Medulla oblongata (tissue), 1 donor: ENCODE data around the gene SALL3.

ENCODE experiments used
- DNase-seq: peaks from one replicate; pipeline ENCODE4 v3.0.0-alpha.2; 2015; ENCODE audit errors: extremely low spot score

SALL3 gene

DNA sequence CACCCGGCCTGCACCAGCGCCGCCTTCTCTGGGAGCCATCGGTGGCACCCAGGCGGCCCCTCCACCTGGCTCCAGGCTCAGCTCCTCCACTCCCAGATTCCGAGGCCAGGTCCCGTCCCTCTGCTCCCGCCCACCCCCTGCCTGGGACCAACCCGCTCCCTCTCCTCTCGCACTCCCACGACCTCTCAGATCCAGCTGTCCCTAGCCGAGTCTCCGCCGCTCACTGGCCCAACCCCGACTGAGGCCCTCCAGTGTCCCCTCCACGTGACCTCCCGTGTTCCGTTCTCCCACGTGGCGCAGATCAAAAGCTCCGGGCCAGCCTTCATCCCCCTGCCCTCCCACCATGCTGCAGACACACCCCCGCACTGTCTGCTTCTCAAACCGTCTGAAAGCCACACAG lies 14.4 kb upstream of the SALL3 start:
- DNase-seq, result no peak

DNA sequence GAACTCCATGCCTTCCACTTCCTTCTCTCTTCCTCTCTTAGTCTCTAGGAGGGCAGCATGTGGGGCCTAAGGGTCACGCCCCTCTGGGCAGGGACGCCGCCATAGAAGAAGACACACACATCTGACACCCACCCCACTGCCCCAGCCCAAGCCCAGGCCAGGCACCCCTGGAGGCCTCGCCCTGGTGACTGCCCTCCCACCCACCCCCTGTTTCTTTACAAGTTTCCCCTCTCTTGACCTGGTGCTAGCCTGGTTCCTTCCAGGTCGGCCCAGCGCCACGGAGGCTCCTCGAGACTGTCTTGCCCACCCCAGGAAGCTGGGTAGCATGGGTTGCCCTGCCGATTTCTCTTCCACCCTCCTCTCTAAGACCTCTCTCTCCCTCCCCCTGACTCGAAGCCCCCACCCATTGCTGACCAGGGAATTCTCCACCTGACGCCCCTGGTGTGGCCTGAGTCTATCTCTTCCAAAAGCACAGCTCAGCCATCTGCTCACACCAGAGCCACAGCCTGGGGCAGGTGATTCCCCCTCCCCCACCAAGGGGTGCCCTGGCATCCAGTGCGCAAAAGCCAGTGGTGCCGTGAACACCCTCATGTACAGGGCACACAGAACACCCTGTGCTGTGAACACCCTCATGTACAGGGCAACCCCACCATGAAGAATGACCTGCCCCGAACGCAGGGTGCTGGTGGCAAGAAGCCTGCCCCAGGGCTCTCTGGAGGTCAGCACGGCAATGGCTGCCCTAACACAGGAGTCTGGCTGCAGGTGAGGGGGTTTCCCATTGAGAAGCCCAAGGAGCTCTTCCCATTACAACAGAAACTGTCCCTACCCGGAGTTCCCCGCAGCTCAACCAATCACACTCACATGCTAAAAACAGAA lies 13.5 kb upstream of the SALL3 start:
- DNase-seq, result no peak

DNA sequence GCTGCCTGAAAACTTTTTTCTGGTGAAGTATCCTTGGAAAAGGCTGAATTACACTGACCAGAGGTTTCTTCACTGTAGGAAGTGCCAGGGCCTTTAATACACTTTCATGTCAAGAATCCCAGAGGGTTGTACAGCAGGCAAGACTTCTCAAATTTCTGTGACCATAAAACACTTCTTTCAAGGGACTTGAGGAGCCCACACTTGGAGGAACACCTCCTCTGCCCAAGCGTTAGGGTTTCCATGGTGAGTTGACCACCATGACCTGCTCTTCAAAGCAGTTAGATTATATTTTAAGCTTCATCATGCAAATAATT lies 12.9 kb upstream of the SALL3 start:
- DNase-seq, result no peak

GRCh38 chr18:78967692-78968091 lies 11.9 kb upstream of the SALL3 start:
- no peak for DNase-seq

- no peak for DNase-seq
Measured at GRCh38 chr18:78969574-78970315, 9.9 kb upstream of the SALL3 start.

DNA sequence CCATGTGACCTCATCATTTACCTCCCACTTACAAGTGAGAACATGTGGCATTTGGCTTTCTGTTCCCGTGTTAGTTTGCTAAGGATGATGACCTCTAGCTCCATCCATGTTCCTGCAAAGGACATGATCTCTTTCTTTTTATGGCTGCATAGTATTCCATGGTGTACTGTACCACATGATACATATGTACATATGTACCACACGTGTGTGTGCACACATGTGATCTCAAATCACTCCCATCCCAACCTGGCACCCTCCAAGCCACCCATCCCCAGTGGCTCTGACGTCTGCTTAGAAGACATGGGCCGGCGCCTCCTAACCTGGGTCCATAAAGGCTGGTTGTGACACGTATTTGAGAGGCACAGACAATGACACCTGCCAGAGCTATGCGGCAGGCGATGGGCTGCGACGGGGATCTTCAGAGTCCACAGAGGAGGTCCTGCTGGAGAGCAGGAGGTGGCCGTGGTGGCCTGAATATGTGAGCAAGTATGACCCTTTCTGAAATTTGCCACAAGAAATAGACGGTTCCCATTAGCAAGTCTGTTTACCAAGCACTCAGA lies 8.8 kb upstream of the SALL3 start:
- no peak for DNase-seq

DNA sequence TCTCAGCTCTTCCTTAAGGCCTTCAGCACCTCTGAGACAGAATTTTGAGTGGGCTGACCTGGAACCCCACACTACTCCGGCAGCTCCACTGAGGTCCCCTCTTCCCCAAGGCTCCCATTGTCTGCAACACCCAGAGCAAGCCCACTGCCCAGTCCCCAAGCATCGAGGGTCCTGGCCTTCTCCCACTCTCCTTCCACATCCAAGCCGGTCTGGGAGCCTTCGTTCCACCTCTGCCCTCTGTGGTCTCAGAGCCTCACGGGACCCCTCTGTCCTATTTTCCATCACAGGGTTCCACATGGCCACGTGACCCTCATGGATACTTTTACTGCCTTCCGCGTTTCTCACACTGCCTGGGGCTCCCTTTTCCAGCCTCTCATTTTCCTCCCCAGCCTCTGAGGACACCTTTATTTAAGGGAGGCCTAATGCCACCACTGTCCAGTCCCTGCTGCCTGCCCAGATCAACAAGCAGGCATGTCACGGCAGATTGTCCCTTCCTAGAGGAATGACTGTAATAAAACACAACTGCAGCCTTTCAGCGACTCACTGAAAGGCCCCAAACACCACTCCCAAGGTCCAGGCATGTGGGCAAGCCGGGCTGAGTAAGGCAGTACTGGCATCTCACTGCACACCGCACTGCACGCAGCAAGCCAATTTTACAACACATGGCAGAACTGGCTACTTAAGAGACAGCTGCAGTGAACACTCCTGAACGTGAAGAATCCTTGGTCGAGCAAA lies 7.9 kb upstream of the SALL3 start:
- no peak for DNase-seq

DNA sequence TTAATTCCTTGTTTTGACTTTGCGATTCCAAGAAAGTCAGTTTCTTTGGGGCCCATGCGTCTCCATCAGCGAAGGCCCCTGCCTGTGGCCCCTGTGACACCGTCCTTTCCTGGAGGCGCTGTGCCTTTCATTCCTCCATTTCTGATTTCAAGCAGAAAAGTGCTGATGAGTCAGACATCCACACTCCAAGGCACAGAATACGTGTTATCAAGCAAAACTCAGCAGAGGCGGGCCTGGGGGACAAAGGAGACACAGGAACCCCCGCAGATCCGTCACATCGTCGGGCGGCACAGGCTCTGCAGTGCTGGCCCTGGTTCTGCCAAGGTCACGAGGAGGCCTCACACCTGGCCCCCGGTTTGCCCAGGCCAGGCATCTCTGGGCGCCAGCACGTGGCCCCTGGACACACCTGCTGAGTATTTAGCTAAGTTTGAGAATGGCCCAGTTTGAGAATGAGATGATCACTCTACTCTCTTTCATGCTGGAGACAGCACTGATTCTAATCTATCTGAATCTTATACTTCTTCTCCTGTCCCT lies 7.2 kb upstream of the SALL3 start:
- no peak for DNase-seq

DNA sequence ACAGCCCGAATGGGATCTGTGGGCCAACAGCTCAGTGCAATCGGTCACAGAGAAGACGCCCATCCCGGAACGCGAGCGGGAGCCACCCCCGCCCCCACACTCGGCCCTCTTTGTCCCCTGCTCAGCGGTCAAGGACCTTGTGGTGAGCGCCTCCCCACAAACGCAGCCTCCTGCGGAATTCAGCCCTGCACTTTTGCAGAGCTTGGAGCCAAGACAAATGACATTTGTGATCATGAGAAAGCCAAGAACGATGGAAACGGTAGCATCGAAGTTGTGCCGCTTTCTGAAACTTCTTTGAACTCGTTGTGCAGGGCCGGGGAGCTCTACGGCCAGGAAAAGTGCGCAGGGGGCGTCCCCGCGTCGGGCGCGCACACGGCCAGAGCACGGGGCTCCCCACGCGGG lies 6.7 kb upstream of the SALL3 start:
- no peak for DNase-seq

DNA sequence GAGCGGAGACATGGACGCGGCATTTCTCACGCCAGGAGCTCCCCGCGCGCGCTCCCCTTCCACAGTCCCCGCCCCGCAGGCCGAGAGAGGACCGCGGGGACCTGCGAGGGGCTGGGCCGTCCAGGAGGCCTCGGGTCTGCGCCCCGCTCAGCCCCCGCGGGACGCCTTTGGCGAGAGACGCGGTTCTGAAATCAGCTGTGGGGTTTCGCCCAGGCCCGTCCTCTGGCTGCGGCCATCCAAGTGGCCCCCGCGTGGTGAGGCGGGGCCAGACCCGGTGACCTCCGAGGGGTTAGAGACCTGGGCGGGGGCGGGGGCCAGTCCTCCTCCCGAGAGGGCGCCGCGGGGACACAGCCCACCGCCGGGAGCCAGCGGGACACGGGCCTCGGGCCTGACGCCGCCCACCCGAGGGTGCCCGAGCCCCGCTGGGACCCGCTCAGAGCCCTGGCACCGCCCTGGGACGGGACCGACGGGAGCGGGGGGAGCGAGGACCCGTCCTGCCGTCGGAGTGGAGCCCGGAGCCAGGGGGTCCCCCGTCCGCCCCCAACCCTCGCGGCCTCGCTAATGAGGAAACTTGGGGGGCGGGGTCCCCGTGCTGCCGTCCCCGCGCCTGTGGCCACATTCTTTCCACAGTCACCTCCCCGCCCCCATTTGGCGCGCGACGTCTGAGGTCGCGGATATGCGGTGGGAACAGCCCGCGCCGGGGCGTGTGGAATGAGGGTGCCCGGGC lies 6.1 kb upstream of the SALL3 start:
- DNase-seq, result no peak

DNA sequence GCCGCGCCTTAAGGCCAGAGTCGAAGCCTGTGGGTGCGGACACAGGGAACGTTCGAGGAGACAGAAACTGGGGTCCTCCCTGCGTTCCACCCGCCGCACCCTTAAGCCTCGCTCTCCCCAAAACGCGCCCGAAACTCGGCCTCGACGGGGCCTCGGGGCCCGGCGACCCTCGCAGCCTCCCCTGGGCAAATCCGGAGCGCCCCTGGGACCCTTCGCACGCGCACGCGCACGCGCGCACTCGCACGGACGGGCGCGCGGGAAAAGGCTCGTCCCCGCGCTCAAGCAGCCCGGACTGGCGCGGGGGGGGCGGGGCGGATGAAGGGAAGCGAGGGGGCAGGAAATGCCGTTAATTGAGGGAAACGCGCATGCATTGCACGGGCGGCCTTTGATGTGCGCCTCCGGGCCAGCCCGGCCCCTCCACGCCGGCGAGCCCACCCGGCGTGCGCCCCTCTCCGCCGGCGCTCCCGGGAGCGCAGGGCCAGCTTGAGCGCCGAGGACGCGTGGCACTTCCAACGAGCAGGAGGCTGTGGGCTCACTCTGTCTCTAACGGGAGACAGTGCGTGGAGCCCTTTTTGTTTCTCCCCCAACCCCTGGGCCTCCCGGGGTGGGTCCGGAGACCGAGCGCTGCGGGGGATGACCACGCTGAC lies 5.4 kb upstream of the SALL3 start:
- no peak for DNase-seq

GRCh38 chr18:78975292-78975691 lies 4.3 kb upstream of the SALL3 start:
- no peak for DNase-seq

DNA sequence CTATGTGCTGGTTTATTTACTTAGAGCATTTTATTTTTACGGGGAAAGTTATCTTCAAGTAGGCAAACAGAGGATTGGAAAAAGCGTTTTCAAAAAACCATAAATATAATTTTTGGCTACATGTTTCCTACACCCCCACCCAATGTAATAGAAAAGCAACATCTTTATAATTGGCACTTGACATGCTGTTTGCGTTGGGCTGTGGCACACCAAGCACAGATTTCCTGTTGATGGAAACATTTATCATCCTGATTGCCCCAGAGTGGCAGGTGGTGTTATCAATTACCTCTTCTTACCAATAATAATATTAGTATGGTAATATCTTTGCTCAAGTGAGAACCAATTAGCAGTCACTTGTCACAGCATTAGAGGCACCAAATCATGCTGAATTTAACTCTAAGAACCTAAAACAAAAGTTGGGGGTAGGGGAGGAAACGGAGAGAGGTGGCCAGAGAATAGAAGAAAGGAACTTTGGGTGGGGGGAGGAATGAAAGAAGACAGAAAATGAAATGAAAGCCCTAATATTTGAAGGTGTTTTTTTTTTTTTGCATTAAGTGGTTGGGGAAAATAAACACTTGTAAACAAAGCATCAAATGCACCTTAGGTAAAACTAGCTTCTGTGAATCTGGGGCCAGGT lies 3.8 kb upstream of the SALL3 start:
- DNase-seq, result no peak

DNA sequence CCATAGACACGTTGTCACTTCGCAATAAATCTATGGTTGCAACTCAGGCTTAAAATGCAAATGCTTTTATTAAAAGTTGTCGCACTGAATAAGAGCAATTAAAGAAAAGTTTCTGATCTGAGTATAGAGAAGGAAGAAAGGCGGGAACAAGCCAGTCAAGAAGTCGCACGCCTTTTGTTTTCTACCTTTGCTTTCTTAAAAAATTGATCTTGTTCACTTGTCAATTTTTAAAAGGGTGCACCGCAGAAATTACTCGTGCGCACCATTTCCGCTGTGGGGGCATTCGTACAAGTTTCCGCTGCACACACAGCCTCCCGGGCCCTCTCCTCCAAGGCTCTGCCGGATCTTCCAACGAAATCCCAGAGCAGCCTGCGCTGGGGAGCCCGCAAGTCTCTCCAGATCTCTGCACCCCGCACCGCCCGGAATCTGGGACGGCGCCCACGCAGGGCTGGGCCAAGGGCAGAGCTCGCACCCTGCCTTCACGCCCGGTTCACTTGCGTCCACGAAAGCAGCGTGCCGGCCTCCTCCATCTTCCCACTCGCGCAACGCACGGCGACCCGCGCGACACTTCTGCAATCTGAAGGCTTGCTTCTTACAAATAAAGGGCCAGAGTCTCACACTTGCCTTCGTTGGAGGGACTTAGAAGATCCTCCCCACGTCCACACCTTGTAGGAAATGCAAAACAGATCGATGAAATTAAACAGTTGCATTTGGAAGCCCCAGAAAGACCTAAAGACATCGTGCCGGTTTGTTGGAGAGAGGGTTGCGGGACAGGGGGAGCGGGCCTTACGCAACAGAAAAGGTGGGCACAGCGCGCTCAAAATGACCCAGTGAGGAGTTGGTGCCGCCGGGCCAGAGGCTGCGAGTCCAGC lies 2.6 kb upstream of the SALL3 start:
- no peak for DNase-seq

DNA sequence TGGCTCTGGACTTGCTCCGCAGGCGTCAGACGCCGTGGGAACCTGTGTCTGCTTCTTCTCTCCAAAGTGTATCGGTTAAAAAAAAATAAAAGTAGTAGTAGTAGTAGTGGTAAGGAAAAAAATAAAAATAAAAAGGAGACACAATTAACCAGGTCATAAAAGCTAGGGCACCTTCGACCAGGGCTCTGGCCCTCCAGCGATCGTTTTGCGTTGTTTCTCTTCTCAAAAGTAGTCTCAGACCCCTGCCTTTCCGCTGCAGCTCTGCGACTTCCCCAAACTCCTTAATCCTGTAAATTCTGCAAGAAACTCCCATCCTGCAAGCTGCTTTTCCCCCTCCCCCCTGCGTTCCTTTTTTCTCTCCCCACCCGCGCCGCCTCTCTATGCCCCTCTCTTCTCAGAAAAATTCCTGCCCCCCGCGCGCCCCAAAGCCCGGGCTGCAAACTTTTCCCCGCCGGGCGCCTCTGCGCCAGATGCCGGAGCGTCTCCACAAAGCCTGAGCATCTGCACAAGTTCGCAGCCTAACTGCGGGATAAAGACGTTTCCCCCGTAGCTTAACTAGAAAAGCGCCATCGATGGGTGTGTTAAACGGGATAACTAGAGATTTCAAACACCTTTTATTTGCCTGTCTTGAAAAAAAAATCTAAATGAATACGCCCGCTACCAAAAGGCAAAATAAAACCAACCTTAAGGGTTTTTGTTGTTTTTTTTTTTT lies 1.8 kb upstream of the SALL3 start:
- DNase-seq, result no peak

GRCh38 chr18:78978349-78979055 lies 1.1 kb upstream of the SALL3 start:
- peak; percentile 31 for DNase-seq

- peak; percentile 38 for DNase-seq
Measured at GRCh38 chr18:78979056-78979729, 425 bp upstream of the SALL3 start.
